Cardiac septum (tissue), 1 donor: Measurements from ENCODE around the gene RORB. TPM values are rescaled to one million over a fixed set of nuclear protein-coding genes. Genes with fewer than 3 reads are reported as not detected.

Source experiments
- DNase-seq: peaks from one replicate; pipeline ENCODE4 v3.0.0-alpha.2; 2020; ENCODE audit warnings: low spot score
- intact Hi-C: fragments of 100-400 bp; cut with DNase I; formaldehyde crosslinking; loops from one replicate; pipeline ENCODE4 v1.14.0; 2022
- long read RNA-seq: library from polyadenylated mRNA; unstranded; transcript quantifications from one replicate; pipeline ENCODE4 v2.0.0, GENCODE V29; 2021
- total RNA-seq: library from RNA; stranded (reverse); fragmentation: NEBNext Ultra II Directional; extraction: Animal tissue kit (Norgen Biotek cat#: 25700); gene quantifications from one replicate; pipeline ENCODE4 v1.2.1, GENCODE V29; 2021
- donor health status: DM: no; HTN: no; CAD: no.

Gene RORB
- 0.73 TPM for total RNA-seq
- long read RNA-seq, partial matches to known transcripts, result 0 of 1 reads
- long read RNA-seq, other reads (novel, unspliced or antisense), result 1 of 1 reads

GRCh38 chr9:74496819-74497747 lies at the start of gene RORB:
TSS of gene RORB (plus strand) at chr9:74497335. CDS start at chr9:74497977, 642 bp downstream.
- intact Hi-C loops, result no loop called here
- DNase-seq, result peak; percentile 82

- intact Hi-C loops, result no loop called here
- no peak for DNase-seq
Observed at GRCh38 chr9:74447451-74448193, 49.5 kb upstream of the RORB start.

GRCh38 chr9:74449060-74449459 lies 48.1 kb upstream of the RORB start:
- no peak for DNase-seq
- intact Hi-C loops, result no loop called here

GRCh38 chr9:74458832-74459231 lies 38.3 kb upstream of the RORB start:
- intact Hi-C loops, result no loop called here
- no peak for DNase-seq

GRCh38 chr9:74463825-74464224 lies 33.3 kb upstream of the RORB start:
- intact Hi-C loops, result no loop called here
- DNase-seq, result no peak

- intact Hi-C loops, result no loop called here
- DNase-seq, result no peak
Observed at GRCh38 chr9:74478606-74479005, 18.5 kb upstream of the RORB start.

GRCh38 chr9:74479711-74480110 lies 17.4 kb upstream of the RORB start:
- intact Hi-C loops, result no loop called here
- DNase-seq, result no peak

- intact Hi-C loops, result no loop called here
- no peak for DNase-seq
Observed at GRCh38 chr9:74487395-74487794, 9.7 kb upstream of the RORB start.

- DNase-seq, result no peak
- intact Hi-C loops, result no loop called here
Observed at GRCh38 chr9:74493512-74493911, 3.6 kb upstream of the RORB start.

- DNase-seq, result no peak
- intact Hi-C loops, result no loop called here
Observed at GRCh38 chr9:74494490-74494889, 2.6 kb upstream of the RORB start.

GRCh38 chr9:74496406-74496805 lies 729 bp upstream of the RORB start:
- no peak for DNase-seq
- intact Hi-C loops, result no loop called here

GRCh38 chr9:74497748-74498620 lies 849 bp downstream of the RORB start:
- DNase-seq, result no peak
- intact Hi-C loops, result no loop called here

- DNase-seq, result no peak
Observed at GRCh38 chr9:74498621-74499095, 1.5 kb downstream of the RORB start.

GRCh38 chr9:74499111-74499601 lies 2.0 kb downstream of the RORB start:
- no peak for DNase-seq
- intact Hi-C loops, result no loop called here

More at GRCh38 chr9:74498621-74499095, 1.5 kb downstream of the RORB start:
- intact Hi-C loops, result no loop called here

- intact Hi-C loops, result no loop called here
- no peak for DNase-seq
Observed at GRCh38 chr9:74499770-74500583, 2.8 kb downstream of the RORB start.

- DNase-seq, result no peak
- intact Hi-C loops, result no loop called here
Observed at GRCh38 chr9:74500584-74500924, 3.4 kb downstream of the RORB start.

- intact Hi-C loops, result no loop called here
- no peak for DNase-seq
Observed at GRCh38 chr9:74501570-74501969, 4.4 kb downstream of the RORB start.

GRCh38 chr9:74503219-74503618 lies 6.1 kb downstream of the RORB start:
- intact Hi-C loops, result no loop called here
- no peak for DNase-seq

GRCh38 chr9:74503666-74504065 lies 6.5 kb downstream of the RORB start:
- intact Hi-C loops, result no loop called here
- DNase-seq, result no peak
